Progenitor cell of endocrine pancreas (in vitro differentiated cells): ENCODE data around the gene GFRA4. TPM values are rescaled to one million over a fixed set of nuclear protein-coding genes. Genes with fewer than 3 reads are reported as not detected.

Experiments used
- DNase-seq: peaks from one replicate; pipeline ENCODE4 v3.0.0; 2021; ENCODE audit warnings: low spot score; ENCODE audit not compliant: unreplicated experiment
- H3K27ac Mint-ChIP-seq: 2 replicates; pipeline ENCODE4 v1.8.0; 2021; ENCODE audit warnings: mild to moderate bottlenecking, moderate library complexity, mixed read lengths
- H3K27me3 Mint-ChIP-seq: 2 replicates; pipeline ENCODE4 v1.8.0; 2021; ENCODE audit warnings: mixed read lengths
- H3K36me3 Mint-ChIP-seq: 2 replicates; pipeline ENCODE4 v1.8.0; 2022; ENCODE audit warnings: mixed read lengths; ENCODE audit not compliant: insufficient read depth
- H3K4me1 Mint-ChIP-seq: 2 replicates; pipeline ENCODE4 v1.8.0; 2021; ENCODE audit warnings: low read depth, mixed read lengths
- H3K4me3 Mint-ChIP-seq: 2 replicates; pipeline ENCODE4 v1.8.0; 2021; ENCODE audit warnings: low read depth, mild to moderate bottlenecking, moderate library complexity, mixed read lengths
- H3K9me3 Mint-ChIP-seq: 2 replicates; pipeline ENCODE4 v1.8.0; 2021; ENCODE audit warnings: low read depth, mixed read lengths
- total RNA-seq: library from RNA; stranded (reverse); gene quantifications from 2 replicates; pipeline ENCODE4 v1.2.1, GENCODE V29; 2021
- TF ChIP-seq, protein P1 (sequence below): fragments of 200-600 bp; sonication (generic); IDR thresholded peaks from one replicate; pipeline ENCODE4 v1.5.0; 2021; ENCODE audit warnings: antibody characterized with exemption, mild to moderate bottlenecking; ENCODE audit not compliant: unreplicated experiment

The GFRA4 gene
- total RNA-seq, 1 donor from 2014 or later: not detected

DNA sequence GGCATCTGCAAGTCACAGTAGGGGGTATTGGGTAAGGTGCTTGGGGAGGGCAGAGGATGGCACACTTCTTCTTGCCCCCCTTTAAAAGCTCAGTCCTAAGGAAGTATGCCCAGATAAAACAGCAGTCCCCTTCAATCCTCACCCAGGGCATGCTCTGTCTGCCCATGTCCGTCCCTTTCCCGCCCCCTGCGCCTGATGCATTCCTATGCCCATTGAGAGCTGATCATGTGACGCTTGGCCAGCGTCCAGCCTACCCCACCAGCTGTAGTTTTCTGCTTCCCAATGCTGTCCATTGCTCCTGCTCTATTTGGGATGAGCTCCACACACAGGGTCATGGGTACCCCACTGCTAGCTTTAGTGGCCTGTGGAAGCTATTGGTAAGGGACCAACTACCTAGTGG, 40.9 kb upstream of the GFRA4 start:
- H3K27me3 Mint-ChIP-seq: peaks cover 7% of the 10 kb centered on the region
- no peaks in the 10 kb centered on the region for H3K4me1 Mint-ChIP-seq
- H3K4me3 Mint-ChIP-seq: no peak overlapping the region
- no peaks in the 10 kb centered on the region for H3K9me3 Mint-ChIP-seq
- TF ChIP-seq, protein P1, sequence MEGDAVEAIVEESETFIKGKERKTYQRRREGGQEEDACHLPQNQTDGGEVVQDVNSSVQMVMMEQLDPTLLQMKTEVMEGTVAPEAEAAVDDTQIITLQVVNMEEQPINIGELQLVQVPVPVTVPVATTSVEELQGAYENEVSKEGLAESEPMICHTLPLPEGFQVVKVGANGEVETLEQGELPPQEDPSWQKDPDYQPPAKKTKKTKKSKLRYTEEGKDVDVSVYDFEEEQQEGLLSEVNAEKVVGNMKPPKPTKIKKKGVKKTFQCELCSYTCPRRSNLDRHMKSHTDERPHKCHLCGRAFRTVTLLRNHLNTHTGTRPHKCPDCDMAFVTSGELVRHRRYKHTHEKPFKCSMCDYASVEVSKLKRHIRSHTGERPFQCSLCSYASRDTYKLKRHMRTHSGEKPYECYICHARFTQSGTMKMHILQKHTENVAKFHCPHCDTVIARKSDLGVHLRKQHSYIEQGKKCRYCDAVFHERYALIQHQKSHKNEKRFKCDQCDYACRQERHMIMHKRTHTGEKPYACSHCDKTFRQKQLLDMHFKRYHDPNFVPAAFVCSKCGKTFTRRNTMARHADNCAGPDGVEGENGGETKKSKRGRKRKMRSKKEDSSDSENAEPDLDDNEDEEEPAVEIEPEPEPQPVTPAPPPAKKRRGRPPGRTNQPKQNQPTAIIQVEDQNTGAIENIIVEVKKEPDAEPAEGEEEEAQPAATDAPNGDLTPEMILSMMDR: no peak
- no peaks in the 10 kb centered on the region for H3K36me3 Mint-ChIP-seq
- no peak overlapping the region for H3K27ac Mint-ChIP-seq
- no peak for DNase-seq

DNA sequence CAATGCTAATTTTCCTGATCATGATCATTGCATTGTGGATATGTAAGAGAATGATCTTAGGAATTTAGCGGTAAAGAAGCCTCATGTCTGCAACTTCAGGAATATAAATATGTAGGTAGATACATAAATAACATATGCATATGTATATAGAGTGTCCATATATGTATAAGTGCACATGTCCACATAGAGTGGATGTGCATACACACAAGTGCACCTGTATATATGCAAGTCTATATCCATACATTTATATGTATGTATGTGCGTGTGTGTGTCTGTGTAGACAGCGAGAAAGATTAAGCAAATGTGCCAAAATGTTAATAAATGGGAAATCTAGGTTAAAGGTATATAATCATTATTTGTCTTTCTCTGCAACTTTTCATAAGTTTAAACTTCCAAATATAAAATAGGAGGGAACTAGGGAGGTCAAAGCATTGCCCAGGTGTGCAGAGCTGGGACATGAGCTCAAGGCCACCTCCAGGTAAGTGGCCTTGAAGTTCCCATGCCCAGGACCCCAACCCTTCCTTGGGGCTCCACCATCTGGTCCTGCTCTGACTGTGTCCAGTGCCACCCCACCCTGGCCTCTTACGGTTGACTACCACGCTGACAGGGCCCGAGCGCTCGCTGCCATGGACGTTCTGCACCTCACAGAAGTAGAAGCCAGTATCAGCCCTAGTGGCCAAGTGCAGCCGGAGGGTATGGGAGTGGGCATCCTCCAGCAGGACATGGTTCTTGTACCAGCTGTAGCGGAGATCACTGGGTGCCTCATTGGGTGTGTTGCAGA, 39.6 kb upstream of the GFRA4 start:
- H3K27me3 Mint-ChIP-seq: peaks cover 4% of the 10 kb centered on the region
- TF ChIP-seq, protein P1: no peak

DNA sequence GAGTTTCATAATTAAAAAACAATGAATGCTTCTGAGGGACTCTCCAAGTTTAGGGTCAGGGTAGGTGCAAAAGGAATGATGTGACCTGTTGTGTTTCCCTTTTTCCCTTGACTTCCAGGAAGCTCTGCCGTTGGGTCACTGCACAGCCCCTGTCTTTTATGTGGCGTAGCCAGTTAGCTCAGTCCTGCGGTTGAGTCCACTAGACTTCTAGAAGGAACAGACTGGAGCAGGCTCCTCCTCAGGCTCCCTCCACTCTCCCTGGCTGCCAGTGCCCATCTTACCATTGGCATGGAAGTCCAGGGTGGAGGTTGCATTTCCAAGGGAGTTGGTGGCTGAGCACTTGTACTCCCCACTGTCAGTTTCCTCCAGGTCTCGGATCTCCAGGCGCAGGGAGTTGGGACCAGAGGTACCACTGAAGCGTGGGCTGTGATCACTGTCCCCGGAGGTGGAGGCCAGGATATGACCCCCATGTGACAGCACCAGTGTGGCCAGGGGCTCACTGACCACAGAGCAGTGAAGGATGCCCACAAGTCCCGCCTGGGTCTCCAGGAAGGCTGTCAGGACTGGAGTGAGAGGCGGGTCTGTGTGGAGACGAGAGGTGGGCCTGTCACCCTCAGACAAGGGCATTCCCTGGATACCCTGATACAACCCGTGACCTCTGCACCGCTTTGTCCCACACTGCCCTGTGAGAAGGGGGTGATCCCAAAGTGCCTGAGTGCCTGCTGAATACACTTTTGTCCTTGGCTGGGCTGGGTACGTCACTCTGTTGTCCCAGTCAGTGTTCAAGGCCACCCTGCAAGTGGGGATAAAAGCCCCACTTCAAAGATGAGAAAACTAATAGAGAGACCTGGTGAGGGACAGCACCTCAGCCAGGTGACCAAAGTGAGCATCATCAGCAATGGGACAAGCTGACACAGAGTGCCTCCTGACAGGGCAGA, 38.1 kb upstream of the GFRA4 start:
- TF ChIP-seq, protein P1: no peak
- no peak for DNase-seq
- H3K4me3 Mint-ChIP-seq: no peak overlapping the region
- no peaks in the 10 kb centered on the region for H3K36me3 Mint-ChIP-seq
- peaks cover 3% of the 10 kb centered on the region for H3K27me3 Mint-ChIP-seq
- no peak overlapping the region for H3K27ac Mint-ChIP-seq
- H3K4me1 Mint-ChIP-seq: no peaks in the 10 kb centered on the region
- H3K9me3 Mint-ChIP-seq: no peaks in the 10 kb centered on the region

More for the DNA sequence above, 39.6 kb upstream of the GFRA4 start:
- Mint-ChIP-seq H3K4me3 (no peak overlapping the region), H3K4me1 (no peaks in the 10 kb centered on the region), H3K9me3 (no peaks in the 10 kb centered on the region), H3K36me3 (no peaks in the 10 kb centered on the region), H3K27ac (no peak overlapping the region)
- no peak for DNase-seq

DNA sequence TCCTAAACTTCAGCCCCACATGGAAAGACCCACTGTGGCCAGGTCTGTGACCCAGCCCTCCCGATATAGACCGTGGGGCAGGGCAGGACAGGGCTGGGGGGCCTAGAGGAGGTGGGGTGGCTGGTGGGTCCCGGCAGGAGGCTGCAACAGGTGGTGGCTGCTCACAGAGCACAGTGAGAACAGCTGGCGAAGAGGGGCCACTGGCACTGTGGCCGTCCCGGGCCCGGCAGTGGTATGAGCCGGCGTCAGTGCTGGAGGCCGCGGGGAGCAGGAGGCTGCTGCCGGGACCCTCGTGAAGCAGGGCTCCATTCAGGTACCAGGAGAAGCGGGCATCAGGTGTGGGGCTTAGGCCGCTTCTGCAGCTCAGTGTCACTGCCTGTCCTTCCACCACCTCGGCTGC, 35.8 kb upstream of the GFRA4 start:
- no peak for DNase-seq
- H3K9me3 Mint-ChIP-seq: no peaks in the 10 kb centered on the region
- H3K4me1 Mint-ChIP-seq: no peaks in the 10 kb centered on the region
- H3K27me3 Mint-ChIP-seq: peaks cover 3% of the 10 kb centered on the region
- H3K27ac Mint-ChIP-seq: no peak overlapping the region
- no peaks in the 10 kb centered on the region for H3K36me3 Mint-ChIP-seq
- no peak overlapping the region for H3K4me3 Mint-ChIP-seq
- TF ChIP-seq, protein P1: no peak

DNA sequence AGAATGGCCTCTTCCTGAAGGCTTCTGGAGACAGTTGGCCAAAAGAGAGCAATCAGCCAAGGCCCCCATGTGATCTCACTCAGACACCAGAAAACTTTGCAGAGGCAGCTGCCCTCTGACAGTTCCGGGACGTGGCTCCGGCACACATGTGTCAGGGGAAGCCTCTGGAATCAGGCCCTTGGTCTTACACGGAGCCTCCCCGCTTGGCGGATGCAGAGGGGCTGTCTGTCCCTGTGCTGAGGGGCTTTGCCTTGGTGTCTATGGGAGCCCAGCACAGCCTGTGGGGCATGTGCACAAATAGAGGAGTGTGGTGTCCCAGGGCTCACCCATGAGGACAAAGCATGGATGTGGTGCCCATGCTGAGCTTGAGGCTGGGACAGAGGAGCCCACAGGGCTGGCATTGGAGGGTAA, 35.4 kb upstream of the GFRA4 start:
- no peak overlapping the region for H3K27ac Mint-ChIP-seq
- no peak overlapping the region for H3K4me3 Mint-ChIP-seq
- H3K9me3 Mint-ChIP-seq: no peaks in the 10 kb centered on the region
- no peak for DNase-seq
- no peaks in the 10 kb centered on the region for H3K4me1 Mint-ChIP-seq
- peaks cover 3% of the 10 kb centered on the region for H3K27me3 Mint-ChIP-seq
- TF ChIP-seq, protein P1: no peak
- H3K36me3 Mint-ChIP-seq: no peaks in the 10 kb centered on the region
